ENCODE data around the gene ZWILCH. TPM values are rescaled to one million over a fixed set of nuclear protein-coding genes. Genes with fewer than 3 reads are reported as not detected.

Gene ZWILCH
- polyA plus RNA-seq, 1 of the 3 experiments (the other 2 are of a cell fraction) = 8.2 TPM

GRCh38 chr15:66564136-66565041 lies 59.3 kb downstream of the ZWILCH start:
- no peak overlapping the region for H3K27ac ChIP-seq (ENCODE audit: low read depth in 2 of 2, low read length in 1 of 2)
- no peaks in the 10 kb centered on the region for H3K9me2 ChIP-seq
- 91% methylated on average over 13 of the region's 18 CpGs for WGBS (ENCODE audit: low lambda C conversion rate)
- DNase-seq = no peak
- H3K27me3 ChIP-seq (ENCODE audit: insufficient read depth) = no peaks in the 10 kb centered on the region
- POLR2A ChIA-PET = no interaction called here
- no peaks in the 10 kb centered on the region for H3K9me3 ChIP-seq
- no peak overlapping the region for H3K9ac ChIP-seq
- no peaks in the 10 kb centered on the region for H3K79me2 ChIP-seq (ENCODE audit: insufficient read depth)
- no peak for TF ChIP-seq EP300 (IDR thresholded peaks at IDR 0.05; ENCODE audit: borderline replicate concordance in 1 of 2, low read depth in 1 of 2, low read length in 1 of 2)
- TF ChIP-seq JUND (IDR thresholded peaks at IDR 0.05) = no peak
- no peak for TF ChIP-seq REST (IDR thresholded peaks at IDR 0.05; ENCODE audit: low read depth, low read length)
- TF ChIP-seq MXI1 (IDR thresholded peaks at IDR 0.05; ENCODE audit: low read depth, low read length) = no peak
- TF ChIP-seq TCF12 (IDR thresholded peaks at IDR 0.05) = no peak
- TF ChIP-seq SMC3 (IDR thresholded peaks at IDR 0.05; ENCODE audit: low read depth, low read length) = no peak
- TF ChIP-seq RFX5 (IDR thresholded peaks at IDR 0.05; ENCODE audit: low read length) = no peak
- TF ChIP-seq FOXM1 (IDR thresholded peaks at IDR 0.05; ENCODE audit: low read depth) = no peak
- TF ChIP-seq, protein P1, sequence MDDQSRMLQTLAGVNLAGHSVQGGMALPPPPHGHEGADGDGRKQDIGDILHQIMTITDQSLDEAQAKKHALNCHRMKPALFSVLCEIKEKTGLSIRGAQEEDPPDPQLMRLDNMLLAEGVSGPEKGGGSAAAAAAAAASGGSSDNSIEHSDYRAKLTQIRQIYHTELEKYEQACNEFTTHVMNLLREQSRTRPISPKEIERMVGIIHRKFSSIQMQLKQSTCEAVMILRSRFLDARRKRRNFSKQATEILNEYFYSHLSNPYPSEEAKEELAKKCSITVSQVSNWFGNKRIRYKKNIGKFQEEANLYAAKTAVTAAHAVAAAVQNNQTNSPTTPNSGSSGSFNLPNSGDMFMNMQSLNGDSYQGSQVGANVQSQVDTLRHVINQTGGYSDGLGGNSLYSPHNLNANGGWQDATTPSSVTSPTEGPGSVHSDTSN (IDR thresholded peaks at IDR 0.05) = no peak
- TF ChIP-seq, protein P2, sequence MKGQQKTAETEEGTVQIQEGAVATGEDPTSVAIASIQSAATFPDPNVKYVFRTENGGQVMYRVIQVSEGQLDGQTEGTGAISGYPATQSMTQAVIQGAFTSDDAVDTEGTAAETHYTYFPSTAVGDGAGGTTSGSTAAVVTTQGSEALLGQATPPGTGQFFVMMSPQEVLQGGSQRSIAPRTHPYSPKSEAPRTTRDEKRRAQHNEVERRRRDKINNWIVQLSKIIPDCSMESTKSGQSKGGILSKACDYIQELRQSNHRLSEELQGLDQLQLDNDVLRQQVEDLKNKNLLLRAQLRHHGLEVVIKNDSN (IDR thresholded peaks at IDR 0.05; ENCODE audit: borderline replicate concordance, low read depth) = no peak
- TF ChIP-seq FOXJ3 (CRISPR knock-in tag; IDR thresholded peaks at IDR 0.05) = no peak
- no peak for TF ChIP-seq CTCF (IDR thresholded peaks at IDR 0.05)
- TF ChIP-seq EZH2phosphoT487 (IDR thresholded peaks at IDR 0.05; ENCODE audit: borderline replicate concordance, low read depth) = no peak
- no peaks in the 10 kb centered on the region for H4K20me1 ChIP-seq (ENCODE audit: insufficient read depth)
- no peaks in the 10 kb centered on the region for H3F3A ChIP-seq (replicated peaks; ENCODE audit: insufficient read depth)
- H3K36me3 ChIP-seq (replicated peaks in 1 of 2; ENCODE audit: control insufficient read depth in 1 of 2, insufficient read depth in 2 of 2, low read length in 1 of 2) = no peaks in the 10 kb centered on the region
- H2AFZ ChIP-seq (ENCODE audit: low read depth) = no peak overlapping the region
- no peak overlapping the region for H3K4me3 ChIP-seq (ENCODE audit: low read depth in 2 of 2, low read length in 1 of 2)
- H3K4me1 ChIP-seq (ENCODE audit: control insufficient read depth in 1 of 2, insufficient read depth in 2 of 2, low read depth in 1 of 2, low read length in 1 of 2) = peaks cover 3 to 5% of the 10 kb centered on the region in 2 experiments; a peak in 2 of 4 replicates
- CTCF ChIA-PET = interaction anchor here (2.3 kb wide), 1 partner anchor 10 kb away, joined by 11 read pairs; no protein-coding TSS in a partner anchor
- H3K4me2 ChIP-seq = no peak overlapping the region
